HepG2 (cell line): Measurements from ENCODE around the gene HSDL2. TPM values are rescaled to one million over a fixed set of nuclear protein-coding genes. Genes with fewer than 3 reads are reported as not detected.

Source experiments
- CENPX ChIP-seq: sonication (generic); formaldehyde crosslinking; IDR thresholded peaks from 2 replicates; pipeline ENCODE4 v1.9.0; 2021; ENCODE audit warnings: mild to moderate bottlenecking, missing genetic modification reagents, moderate library complexity
- HNF1A ChIP-seq, 2 experiments: sonication (generic) in 1 of 2; formaldehyde crosslinking in 1 of 2; IDR thresholded peaks; 2 replicates each; pipeline versions ENCODE4 v1.4.0 to v1.6.1; 2016 to 2020; ENCODE audit warnings: borderline replicate concordance in 1 of 2, low read depth in 1 of 2, mild to moderate bottlenecking in 1 of 2, missing genetic modification reagents in 1 of 2
- KLF16 ChIP-seq, 2 experiments: sonication (generic) in 1 of 2; formaldehyde crosslinking in 1 of 2; IDR thresholded peaks; 2 replicates each; pipeline versions ENCODE4 v1.6.1 to v1.8.0; 2016 to 2023; ENCODE audit warnings: missing genetic modification reagents in 2 of 2, missing compliant biosample characterization in 1 of 2
- MAF1 ChIP-seq: sonication (generic); formaldehyde crosslinking; IDR thresholded peaks from 2 replicates; pipeline ENCODE4 v1.5.0; 2020; ENCODE audit warnings: missing genetic modification reagents, borderline replicate concordance
- SKIL ChIP-seq: sonication (generic); formaldehyde crosslinking; IDR thresholded peaks from 2 replicates; pipeline ENCODE4 v1.8.0; 2022; ENCODE audit warnings: missing genetic modification reagents, mild to moderate bottlenecking, moderate library complexity, borderline replicate concordance
- SNAPC5 ChIP-seq: sonication (generic); formaldehyde crosslinking; IDR thresholded peaks from 2 replicates; pipeline ENCODE4 v1.8.1; 2023; ENCODE audit warnings: mild to moderate bottlenecking, missing genetic modification reagents, borderline replicate concordance
- SOX5 ChIP-seq: IDR thresholded peaks from 2 replicates; pipeline ENCODE4 v1.6.1; 2016; ENCODE audit warnings: borderline replicate concordance
- ZNF138 ChIP-seq: sonication (generic); formaldehyde crosslinking; IDR thresholded peaks from 2 replicates; pipeline ENCODE4 v1.5.0; 2020; ENCODE audit warnings: mild to moderate bottlenecking, low read depth, missing genetic modification reagents
- ZNF251 ChIP-seq: sonication (generic); formaldehyde crosslinking; IDR thresholded peaks from 2 replicates; pipeline ENCODE4 v1.9.0; 2021; ENCODE audit warnings: mild to moderate bottlenecking, missing genetic modification reagents
- ZNF33A ChIP-seq: sonication (generic); formaldehyde crosslinking; IDR thresholded peaks from 2 replicates; pipeline ENCODE4 v1.5.1; 2020; ENCODE audit warnings: missing genetic modification reagents, mild to moderate bottlenecking, moderate library complexity, borderline replicate concordance
- polyA plus RNA-seq, 8 experiments: library from polyadenylated mRNA; depleted of rRNA in 3 of 8; stranded (reverse) in 7 of 8; unstranded in 1 of 8; fragments of >200 nt; fragmentation: Illumina TruSeq in 4 of 8; extraction: Trizol in 4 of 8; gene quantifications; 2 replicates each; pipeline versions ENCODE4 v1.2.1 to v1.2.3, GENCODE V29; 2011 to 2016; ENCODE audit warnings: low read depth in 4 of 8, missing spikeins in 1 of 8, mixed read lengths in 1 of 8; ENCODE audit not compliant: insufficient read depth in 1 of 8
- total RNA-seq, 5 experiments: library from RNA; depleted of rRNA; stranded (reverse); fragments of >200 nt; fragmentation: Illumina TruSeq; extraction: Trizol; gene quantifications; 2 replicates each; pipeline ENCODE4 v1.2.3, GENCODE V29; 2016; ENCODE audit warnings: low read depth in 1 of 5
- TF ChIP-seq, protein P1 (sequence below): sonication (generic); formaldehyde crosslinking; IDR thresholded peaks from 2 replicates; pipeline ENCODE4 v1.5.1; 2020; ENCODE audit warnings: mild to moderate bottlenecking, moderate library complexity, missing genetic modification reagents
- TF ChIP-seq, protein P2 (sequence below): sonication (generic); formaldehyde crosslinking; IDR thresholded peaks from 2 replicates; pipeline ENCODE4 v1.4.0; 2020; ENCODE audit warnings: missing genetic modification reagents, borderline replicate concordance
- TF ChIP-seq, protein P3 (sequence below): sonication (generic); formaldehyde crosslinking; IDR thresholded peaks from 2 replicates; pipeline ENCODE4 v1.4.0; 2020; ENCODE audit warnings: missing genetic modification reagents, borderline replicate concordance

The HSDL2 gene
- total and polyA plus RNA-seq, 2 of the 13 experiments (the other 11 are each of a cell fraction or from before 2014, with no cell fraction given): 55.3 to 80.2 TPM

GRCh38 chr9:112384690-112385089 is 4.8 kb downstream of the HSDL2 start (continued):
- no peak for TF ChIP-seq ZNF138 (CRISPR knock-in tag)
- no peak for TF ChIP-seq ZNF251 (CRISPR knock-in tag)
- TF ChIP-seq HNF1A (IDR thresholded peaks at IDR 0.05; ENCODE audit: low read depth): no peak
- TF ChIP-seq HNF1A (CRISPR knock-in tag; IDR thresholded peaks at IDR 0.05; ENCODE audit: borderline replicate concordance): no peak; the same call in 1 of the 2 replicates
- TF ChIP-seq ZNF33A: no peak
- TF ChIP-seq SKIL (CRISPR knock-in tag): peak; percentile 63; the same call in 1 of the 2 replicates
- TF ChIP-seq MAF1 (CRISPR knock-in tag): no peak
- TF ChIP-seq, protein P1, sequence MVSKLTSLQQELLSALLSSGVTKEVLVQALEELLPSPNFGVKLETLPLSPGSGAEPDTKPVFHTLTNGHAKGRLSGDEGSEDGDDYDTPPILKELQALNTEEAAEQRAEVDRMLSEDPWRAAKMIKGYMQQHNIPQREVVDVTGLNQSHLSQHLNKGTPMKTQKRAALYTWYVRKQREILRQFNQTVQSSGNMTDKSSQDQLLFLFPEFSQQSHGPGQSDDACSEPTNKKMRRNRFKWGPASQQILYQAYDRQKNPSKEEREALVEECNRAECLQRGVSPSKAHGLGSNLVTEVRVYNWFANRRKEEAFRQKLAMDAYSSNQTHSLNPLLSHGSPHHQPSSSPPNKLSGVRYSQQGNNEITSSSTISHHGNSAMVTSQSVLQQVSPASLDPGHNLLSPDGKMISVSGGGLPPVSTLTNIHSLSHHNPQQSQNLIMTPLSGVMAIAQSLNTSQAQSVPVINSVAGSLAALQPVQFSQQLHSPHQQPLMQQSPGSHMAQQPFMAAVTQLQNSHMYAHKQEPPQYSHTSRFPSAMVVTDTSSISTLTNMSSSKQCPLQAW (CRISPR knock-in tag): no peak
- TF ChIP-seq, protein P2, sequence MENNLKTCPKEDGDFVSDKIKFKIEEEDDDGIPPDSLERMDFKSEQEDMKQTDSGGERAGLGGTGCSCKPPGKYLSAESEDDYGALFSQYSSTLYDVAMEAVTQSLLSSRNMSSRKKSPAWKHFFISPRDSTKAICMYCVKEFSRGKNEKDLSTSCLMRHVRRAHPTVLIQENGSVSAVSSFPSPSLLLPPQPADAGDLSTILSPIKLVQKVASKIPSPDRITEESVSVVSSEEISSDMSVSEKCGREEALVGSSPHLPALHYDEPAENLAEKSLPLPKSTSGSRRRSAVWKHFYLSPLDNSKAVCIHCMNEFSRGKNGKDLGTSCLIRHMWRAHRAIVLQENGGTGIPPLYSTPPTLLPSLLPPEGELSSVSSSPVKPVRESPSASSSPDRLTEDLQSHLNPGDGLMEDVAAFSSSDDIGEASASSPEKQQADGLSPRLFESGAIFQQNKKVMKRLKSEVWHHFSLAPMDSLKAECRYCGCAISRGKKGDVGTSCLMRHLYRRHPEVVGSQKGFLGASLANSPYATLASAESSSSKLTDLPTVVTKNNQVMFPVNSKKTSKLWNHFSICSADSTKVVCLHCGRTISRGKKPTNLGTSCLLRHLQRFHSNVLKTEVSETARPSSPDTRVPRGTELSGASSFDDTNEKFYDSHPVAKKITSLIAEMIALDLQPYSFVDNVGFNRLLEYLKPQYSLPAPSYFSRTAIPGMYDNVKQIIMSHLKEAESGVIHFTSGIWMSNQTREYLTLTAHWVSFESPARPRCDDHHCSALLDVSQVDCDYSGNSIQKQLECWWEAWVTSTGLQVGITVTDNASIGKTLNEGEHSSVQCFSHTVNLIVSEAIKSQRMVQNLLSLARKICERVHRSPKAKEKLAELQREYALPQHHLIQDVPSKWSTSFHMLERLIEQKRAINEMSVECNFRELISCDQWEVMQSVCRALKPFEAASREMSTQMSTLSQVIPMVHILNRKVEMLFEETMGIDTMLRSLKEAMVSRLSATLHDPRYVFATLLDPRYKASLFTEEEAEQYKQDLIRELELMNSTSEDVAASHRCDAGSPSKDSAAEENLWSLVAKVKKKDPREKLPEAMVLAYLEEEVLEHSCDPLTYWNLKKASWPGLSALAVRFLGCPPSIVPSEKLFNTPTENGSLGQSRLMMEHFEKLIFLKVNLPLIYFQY (CRISPR knock-in tag): no peak
- no peak for TF ChIP-seq CENPX
- TF ChIP-seq, protein P3, sequence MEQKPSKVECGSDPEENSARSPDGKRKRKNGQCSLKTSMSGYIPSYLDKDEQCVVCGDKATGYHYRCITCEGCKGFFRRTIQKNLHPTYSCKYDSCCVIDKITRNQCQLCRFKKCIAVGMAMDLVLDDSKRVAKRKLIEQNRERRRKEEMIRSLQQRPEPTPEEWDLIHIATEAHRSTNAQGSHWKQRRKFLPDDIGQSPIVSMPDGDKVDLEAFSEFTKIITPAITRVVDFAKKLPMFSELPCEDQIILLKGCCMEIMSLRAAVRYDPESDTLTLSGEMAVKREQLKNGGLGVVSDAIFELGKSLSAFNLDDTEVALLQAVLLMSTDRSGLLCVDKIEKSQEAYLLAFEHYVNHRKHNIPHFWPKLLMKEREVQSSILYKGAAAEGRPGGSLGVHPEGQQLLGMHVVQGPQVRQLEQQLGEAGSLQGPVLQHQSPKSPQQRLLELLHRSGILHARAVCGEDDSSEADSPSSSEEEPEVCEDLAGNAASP (CRISPR knock-in tag): no peak
- TF ChIP-seq KLF16 (CRISPR knock-in tag; IDR thresholded peaks at IDR 0.05): no peak
- no peak for TF ChIP-seq SNAPC5 (CRISPR knock-in tag)
- peak; percentile 41; the same call in 1 of the 2 replicates for TF ChIP-seq SOX5 (CRISPR knock-in tag)
